ENCODE results near the gene ZNG1F.
A peak's percentile ranks its signal among the peaks of the same experiment; 100 is the strongest.
"Not testable (repeated sequence)": the region's sequence is repeated elsewhere in the genome, so short reads cannot be mapped to it uniquely, and the experiment has no call there.

DNA sequence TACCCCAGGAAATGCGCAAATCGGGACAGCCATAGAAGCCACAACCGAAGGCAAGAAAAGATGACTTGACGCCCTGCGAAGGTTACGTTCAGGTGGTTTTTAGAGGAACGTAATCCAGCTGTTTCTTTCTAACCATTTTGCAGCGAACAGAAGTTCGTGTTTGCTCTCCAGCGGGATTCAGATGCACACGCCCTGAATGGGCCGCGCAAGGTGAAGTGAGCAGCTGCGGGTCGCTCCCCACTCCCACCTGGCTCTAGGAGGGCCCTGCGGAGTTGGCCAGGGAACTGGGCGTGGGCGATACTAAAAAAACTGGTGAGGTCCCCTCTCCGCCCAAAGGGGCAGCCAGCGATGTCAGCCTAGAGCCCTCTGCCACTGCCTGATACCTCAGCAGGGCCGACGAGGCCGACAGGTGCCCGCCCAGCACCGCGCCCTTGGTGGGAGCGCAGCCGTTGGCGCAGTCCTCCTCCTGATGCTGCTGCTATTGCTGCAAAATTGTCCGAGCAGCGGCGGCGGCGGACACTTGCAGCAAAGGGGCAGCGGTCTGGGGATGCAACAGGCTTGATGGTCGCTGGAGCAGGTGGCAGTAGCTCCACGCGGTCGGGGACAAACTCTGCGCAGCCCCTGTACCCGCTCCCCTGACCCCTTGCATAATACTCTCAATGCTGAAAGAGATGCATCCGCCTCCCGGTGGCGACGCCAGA, 62.2 kb downstream of the ZNG1F start:
- TF ChIP-seq EZH2 (IDR thresholded peaks at IDR 0.05), result peak; percentile 81
- TF ChIP-seq, protein P1, sequence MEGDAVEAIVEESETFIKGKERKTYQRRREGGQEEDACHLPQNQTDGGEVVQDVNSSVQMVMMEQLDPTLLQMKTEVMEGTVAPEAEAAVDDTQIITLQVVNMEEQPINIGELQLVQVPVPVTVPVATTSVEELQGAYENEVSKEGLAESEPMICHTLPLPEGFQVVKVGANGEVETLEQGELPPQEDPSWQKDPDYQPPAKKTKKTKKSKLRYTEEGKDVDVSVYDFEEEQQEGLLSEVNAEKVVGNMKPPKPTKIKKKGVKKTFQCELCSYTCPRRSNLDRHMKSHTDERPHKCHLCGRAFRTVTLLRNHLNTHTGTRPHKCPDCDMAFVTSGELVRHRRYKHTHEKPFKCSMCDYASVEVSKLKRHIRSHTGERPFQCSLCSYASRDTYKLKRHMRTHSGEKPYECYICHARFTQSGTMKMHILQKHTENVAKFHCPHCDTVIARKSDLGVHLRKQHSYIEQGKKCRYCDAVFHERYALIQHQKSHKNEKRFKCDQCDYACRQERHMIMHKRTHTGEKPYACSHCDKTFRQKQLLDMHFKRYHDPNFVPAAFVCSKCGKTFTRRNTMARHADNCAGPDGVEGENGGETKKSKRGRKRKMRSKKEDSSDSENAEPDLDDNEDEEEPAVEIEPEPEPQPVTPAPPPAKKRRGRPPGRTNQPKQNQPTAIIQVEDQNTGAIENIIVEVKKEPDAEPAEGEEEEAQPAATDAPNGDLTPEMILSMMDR (IDR thresholded peaks at IDR 0.05), result not testable (repeated sequence)
- peak; percentile 53 for TF ChIP-seq EZH2phosphoT487 (IDR thresholded peaks at IDR 0.05)
